SK-N-SH (cell line): ENCODE data around the gene LAMB1. TPM values are rescaled to one million over a fixed set of nuclear protein-coding genes. Genes with fewer than 3 reads are reported as not detected.

Experiments used
- CTCF ChIA-PET: fragments of 300-600, 350-600 bp; formaldehyde crosslinking; extraction: SDS; loops from one replicate; lab custom pipeline; 2021; lab: Yijun Ruan, JAX
- POLR2A ChIA-PET: fragments of 350-600 bp; sonication (Branson Sonifier 250); formaldehyde crosslinking; extraction: SDS; loops from one replicate; lab custom pipeline; 2020; ENCODE audit warnings: antibody characterized with exemption, inconsistent platforms; lab: Yijun Ruan, JAX
- DNase-seq: peaks from one replicate; pipeline ENCODE4 v3.0.0; 2012
- H2AFZ ChIP-seq: fragments of 200-600 bp; sonication (generic); 2 replicates; pipeline ENCODE4 v1.8.1; 2016; ENCODE audit warnings: antibody characterized with exemption, mild to moderate bottlenecking, low read depth
- H3F3A ChIP-seq: fragments of 200-600 bp; sonication (generic); replicated peaks from 2 replicates; pipeline ENCODE3; 2016; ENCODE audit warnings: antibody characterized with exemption, mild to moderate bottlenecking; ENCODE audit not compliant: insufficient read depth
- H3K27ac ChIP-seq, 2 experiments: fragments of 200-500 bp in 1 of 2; fragments of 200-600 bp in 1 of 2; sonication (Bioruptor generic) in 1 of 2; sonication (generic), shearing (Covaris generic) in 1 of 2; 2 replicates each; pipeline versions ENCODE4 v1.5.1 to v1.6.1; 2014 to 2016; ENCODE audit warnings: low read depth in 2 of 2, inconsistent platforms in 1 of 2, low read length in 1 of 2, mild to moderate bottlenecking in 1 of 2, mixed read lengths in 1 of 2
- H3K27me3 ChIP-seq: fragments of 200-600 bp; sonication (generic), shearing (Covaris generic); 2 replicates; pipeline ENCODE4 v1.6.1; 2016; ENCODE audit warnings: mixed run types; ENCODE audit not compliant: insufficient read depth
- H3K36me3 ChIP-seq, 2 experiments: fragments of 200-500 bp in 1 of 2; fragments of 200-600 bp in 1 of 2; sonication (Bioruptor generic) in 1 of 2; sonication (generic) in 1 of 2; replicated peaks in 1 of 2; 2 replicates each; pipeline versions ENCODE3 to v1.5.1; 2014 to 2016; ENCODE audit warnings: low read length in 1 of 2, mild to moderate bottlenecking in 1 of 2; ENCODE audit not compliant: insufficient read depth in 2 of 2, control insufficient read depth in 1 of 2
- H3K4me1 ChIP-seq, 2 experiments: fragments of 200-500 bp in 1 of 2; fragments of 200-600 bp in 1 of 2; sonication (Bioruptor generic) in 1 of 2; sonication (generic), shearing (Covaris generic) in 1 of 2; 2 replicates each; pipeline versions ENCODE4 v1.5.1 to v1.6.1; 2014 to 2016; ENCODE audit warnings: low read depth in 1 of 2, low read length in 1 of 2, mixed run types in 1 of 2; ENCODE audit not compliant: insufficient read depth in 2 of 2, control insufficient read depth in 1 of 2
- H3K4me2 ChIP-seq: fragments of 200-600 bp; sonication (generic), shearing (Covaris generic); 2 replicates; pipeline ENCODE4 v1.6.1; 2017; ENCODE audit warnings: mixed run types
- H3K4me3 ChIP-seq, 2 experiments: fragments of 200-500 bp in 1 of 2; fragments of 200-600 bp in 1 of 2; sonication (Bioruptor generic) in 1 of 2; sonication (generic), shearing (Covaris generic) in 1 of 2; 2 replicates each; pipeline versions ENCODE4 v1.5.1 to v1.8.1; 2014 to 2016; ENCODE audit warnings: low read depth in 2 of 2, inconsistent platforms in 1 of 2, low read length in 1 of 2, mild to moderate bottlenecking in 1 of 2, mixed read lengths in 1 of 2, moderate library complexity in 1 of 2
- H3K79me2 ChIP-seq: fragments of 200-600 bp; sonication (generic); 2 replicates; pipeline ENCODE4 v1.8.1; 2017; ENCODE audit warnings: mild to moderate bottlenecking; ENCODE audit not compliant: insufficient read depth
- H3K9ac ChIP-seq: fragments of 200-600 bp; sonication (generic); 2 replicates; pipeline ENCODE4 v1.6.1; 2017; ENCODE audit warnings: mixed run types
- H3K9me2 ChIP-seq: fragments of 200-600 bp; sonication (generic); 2 replicates; pipeline ENCODE4 v1.6.1; 2017; ENCODE audit warnings: mixed run types
- H3K9me3 ChIP-seq: fragments of 200-600 bp; sonication (generic); 2 replicates; pipeline ENCODE4 v1.6.1; 2017; ENCODE audit warnings: mixed run types, mild to moderate bottlenecking, moderate library complexity
- H4K20me1 ChIP-seq: fragments of 200-600 bp; sonication (generic); 2 replicates; pipeline ENCODE4 v1.6.1; 2017; ENCODE audit warnings: mild to moderate bottlenecking, mixed run types; ENCODE audit not compliant: insufficient read depth
- ELF1 ChIP-seq: IDR thresholded peaks from 2 replicates; pipeline ENCODE4 v1.4.0; 2012
- EP300 ChIP-seq, 2 experiments: IDR thresholded peaks; 2 replicates each; pipeline versions ENCODE4 v1.4.0 to v1.6.1; 2012; ENCODE audit warnings: borderline replicate concordance in 1 of 2, low read depth in 1 of 2, low read length in 1 of 2
- FOXM1 ChIP-seq: IDR thresholded peaks from 2 replicates; pipeline ENCODE4 v1.4.0; 2012; ENCODE audit warnings: low read depth, mild to moderate bottlenecking
- JUND ChIP-seq: IDR thresholded peaks from 2 replicates; pipeline ENCODE4 v1.4.0; 2012
- MXI1 ChIP-seq: IDR thresholded peaks from 2 replicates; pipeline ENCODE4 v1.6.1; 2012; ENCODE audit warnings: mild to moderate bottlenecking, low read depth, low read length, improper control_type of control experiment
- NFIC ChIP-seq: IDR thresholded peaks from 2 replicates; pipeline ENCODE4 v1.4.0; 2012; ENCODE audit warnings: borderline replicate concordance
- PBX3 ChIP-seq: IDR thresholded peaks from 2 replicates; pipeline ENCODE4; 2012
- RCOR1 ChIP-seq: fragments of 150-350 bp; IDR thresholded peaks from 2 replicates; pipeline ENCODE4 v1.6.1; 2017; ENCODE audit warnings: antibody characterized with exemption, low read length
- RXRA ChIP-seq: IDR thresholded peaks from 2 replicates; pipeline ENCODE4 v1.4.0; 2012; ENCODE audit warnings: low read depth, mild to moderate bottlenecking, borderline replicate concordance
- TAF1 ChIP-seq: IDR thresholded peaks from 2 replicates; pipeline ENCODE4 v1.6.1; 2012; ENCODE audit warnings: low read depth, mild to moderate bottlenecking, low read length, moderate library complexity, borderline replicate concordance
- TCF12 ChIP-seq: IDR thresholded peaks from 2 replicates; pipeline ENCODE4 v1.4.0; 2012
- YY1 ChIP-seq: IDR thresholded peaks from 2 replicates; pipeline ENCODE4 v1.4.0; 2012; ENCODE audit warnings: low read depth, mild to moderate bottlenecking
- WGBS: methylation state at CpG from one replicate; pipeline ENCODE4 v1.1.6; 2017; ENCODE audit warnings: low lambda C conversion rate; 5-methylcytosine and 5-hydroxymethylcytosine counted together
- polyA plus RNA-seq, 3 experiments: library from polyadenylated mRNA; depleted of rRNA; stranded (reverse); fragments of >200 nt; gene quantifications; 2 replicates each; pipeline ENCODE4 v1.2.3, GENCODE V29; 2012
- TF ChIP-seq, protein P1 (sequence below): fragments of 150-350 bp; IDR thresholded peaks from 2 replicates; pipeline ENCODE4 v1.6.1; 2017; ENCODE audit warnings: antibody characterized with exemption, low read length, low read depth, borderline replicate concordance
- TF ChIP-seq, protein P2 (sequence below): IDR thresholded peaks from 2 replicates; pipeline ENCODE4 v1.4.0; 2012; ENCODE audit warnings: low read depth
- TF ChIP-seq, protein P3 (sequence below): fragments of 200-600 bp; sonication (generic); IDR thresholded peaks from 2 replicates; pipeline ENCODE4 v1.6.1; 2017; ENCODE audit warnings: antibody characterized with exemption, mild to moderate bottlenecking, moderate library complexity

LAMB1 gene
- polyA plus RNA-seq, 1 of the 3 experiments (the other 2 are of a cell fraction) = 435 TPM

GRCh38 chr7:108045669-108046068, 42.7 kb upstream of the LAMB1 start:
- POLR2A ChIA-PET = no interaction called here
- Histone ChIP-seq H3K4me3 (no peak overlapping the region), H4K20me1 (no peaks in the 10 kb centered on the region), H3K27ac (peak overlapping the region in 1 of 2 experiments; percentile 12; a peak in 1 of 4 replicates), H3K9me3 (no peaks in the 10 kb centered on the region), H2AFZ (no peak overlapping the region), H3K4me1 (0 out of 4 replicates have a peak, but pooled peaks cover 0 to 7% of the 10 kb centered on the region in 2 experiments), H3K9me2 (no peaks in the 10 kb centered on the region), H3F3A (no peaks in the 10 kb centered on the region), H3K36me3 (no peaks in the 10 kb centered on the region), H3K79me2 (no peaks in the 10 kb centered on the region), H3K27me3 (no peaks in the 10 kb centered on the region), H3K9ac (no peak overlapping the region), H3K4me2 (no peak overlapping the region)
- WGBS = 96% methylated on average over 1 of the region's 1 CpG
- TF ChIP-seq, protein P1, sequence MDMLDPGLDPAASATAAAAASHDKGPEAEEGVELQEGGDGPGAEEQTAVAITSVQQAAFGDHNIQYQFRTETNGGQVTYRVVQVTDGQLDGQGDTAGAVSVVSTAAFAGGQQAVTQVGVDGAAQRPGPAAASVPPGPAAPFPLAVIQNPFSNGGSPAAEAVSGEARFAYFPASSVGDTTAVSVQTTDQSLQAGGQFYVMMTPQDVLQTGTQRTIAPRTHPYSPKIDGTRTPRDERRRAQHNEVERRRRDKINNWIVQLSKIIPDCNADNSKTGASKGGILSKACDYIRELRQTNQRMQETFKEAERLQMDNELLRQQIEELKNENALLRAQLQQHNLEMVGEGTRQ = no peak
- TF ChIP-seq, protein P2, sequence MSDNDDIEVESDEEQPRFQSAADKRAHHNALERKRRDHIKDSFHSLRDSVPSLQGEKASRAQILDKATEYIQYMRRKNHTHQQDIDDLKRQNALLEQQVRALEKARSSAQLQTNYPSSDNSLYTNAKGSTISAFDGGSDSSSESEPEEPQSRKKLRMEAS = no peak
- TF ChIP-seq FOXM1 (no peak), RXRA (no peak), RCOR1 (no peak), NFIC (no peak), MXI1 (no peak), YY1 (no peak)
- no peak for DNase-seq
- CTCF ChIA-PET = interaction anchor here (1.3 to 1.8 kb wide), 4 partner anchors 9 to 44 kb away, joined by 3 to 6 read pairs (median 4); no protein-coding TSS in a partner anchor

DNA sequence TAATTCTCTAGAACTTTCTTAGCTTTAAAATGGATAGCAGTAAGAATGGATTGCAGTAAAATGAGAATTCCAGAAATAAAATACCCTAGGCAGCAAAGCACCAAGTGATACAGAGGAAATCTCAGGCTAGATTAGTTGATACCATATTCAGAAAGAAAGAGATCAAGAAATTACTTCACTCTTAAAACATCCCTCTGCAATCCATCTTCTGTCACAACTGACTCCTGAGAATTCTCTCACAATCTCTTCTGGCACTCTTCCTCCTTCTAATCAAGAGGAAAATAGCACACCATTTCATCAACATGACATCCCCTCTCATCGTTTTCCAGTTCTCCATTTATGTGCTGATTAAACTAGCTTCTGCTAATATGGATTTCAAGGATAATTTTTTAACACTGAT, 42.2 kb upstream of the LAMB1 start:
- 32% methylated on average over 1 of the region's 1 CpG for WGBS
- Histone ChIP-seq H3K27me3 (no peaks in the 10 kb centered on the region), H3F3A (no peaks in the 10 kb centered on the region), H3K36me3 (no peaks in the 10 kb centered on the region), H3K4me1 (0 out of 4 replicates have a peak, but pooled peaks cover 0 to 7% of the 10 kb centered on the region in 2 experiments), H3K79me2 (no peaks in the 10 kb centered on the region), H3K27ac (peak overlapping the region in 1 of 2 experiments; percentile 12; a peak in 2 of 4 replicates), H3K9me2 (no peaks in the 10 kb centered on the region), H4K20me1 (no peaks in the 10 kb centered on the region), H3K9me3 (no peaks in the 10 kb centered on the region), H2AFZ (peak overlapping the region; percentile 31; the same call in 1 of the 2 replicates), H3K9ac (no peak overlapping the region), H3K4me3 (no peak overlapping the region), H3K4me2 (peak overlapping the region; percentile 17; the same call in 1 of the 2 replicates)
- DNase-seq = no peak
- ChIA-PET POLR2A (no interaction called here), CTCF (interaction anchor here (1.3 to 1.8 kb wide), 3 partner anchors 9 to 44 kb away, joined by 4 to 6 read pairs (median 5); no protein-coding TSS in a partner anchor)
- TF ChIP-seq EP300 (IDR thresholded peaks at IDR 0.05; ENCODE audit: borderline replicate concordance in 1 of 2, low read depth in 1 of 2, low read length in 1 of 2) (peak in 1 of 2 experiments; percentile 43; a peak in 1 of 4 replicates), FOXM1 (no peak), RCOR1 (no peak), TCF12 (peak; percentile 76), MXI1 (no peak), ELF1 (no peak), TAF1 (no peak), RXRA (no peak), JUND (peak; percentile 45; the same call in 1 of the 2 replicates), PBX3 (peak; percentile 89)
- TF ChIP-seq, protein P3, sequence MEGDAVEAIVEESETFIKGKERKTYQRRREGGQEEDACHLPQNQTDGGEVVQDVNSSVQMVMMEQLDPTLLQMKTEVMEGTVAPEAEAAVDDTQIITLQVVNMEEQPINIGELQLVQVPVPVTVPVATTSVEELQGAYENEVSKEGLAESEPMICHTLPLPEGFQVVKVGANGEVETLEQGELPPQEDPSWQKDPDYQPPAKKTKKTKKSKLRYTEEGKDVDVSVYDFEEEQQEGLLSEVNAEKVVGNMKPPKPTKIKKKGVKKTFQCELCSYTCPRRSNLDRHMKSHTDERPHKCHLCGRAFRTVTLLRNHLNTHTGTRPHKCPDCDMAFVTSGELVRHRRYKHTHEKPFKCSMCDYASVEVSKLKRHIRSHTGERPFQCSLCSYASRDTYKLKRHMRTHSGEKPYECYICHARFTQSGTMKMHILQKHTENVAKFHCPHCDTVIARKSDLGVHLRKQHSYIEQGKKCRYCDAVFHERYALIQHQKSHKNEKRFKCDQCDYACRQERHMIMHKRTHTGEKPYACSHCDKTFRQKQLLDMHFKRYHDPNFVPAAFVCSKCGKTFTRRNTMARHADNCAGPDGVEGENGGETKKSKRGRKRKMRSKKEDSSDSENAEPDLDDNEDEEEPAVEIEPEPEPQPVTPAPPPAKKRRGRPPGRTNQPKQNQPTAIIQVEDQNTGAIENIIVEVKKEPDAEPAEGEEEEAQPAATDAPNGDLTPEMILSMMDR = no peak
